GM19035 (cell line): Measurements from ENCODE around the gene CD93.

ENCODE experiments used
- ATAC-seq: cut with Tn5 transposase; IDR thresholded peaks from one replicate; pipeline ENCODE4 v1.9.1; 2021; ENCODE audit not compliant: unreplicated experiment

CD93 gene

GRCh38 chr20:23100720-23101107, 14.6 kb upstream of the CD93 start:
- ATAC-seq = no peak

GRCh38 chr20:23099791-23100719, 13.9 kb upstream of the CD93 start:
- ATAC-seq = no peak

GRCh38 chr20:23097636-23098580, 11.8 kb upstream of the CD93 start:
- ATAC-seq = no peak

DNA sequence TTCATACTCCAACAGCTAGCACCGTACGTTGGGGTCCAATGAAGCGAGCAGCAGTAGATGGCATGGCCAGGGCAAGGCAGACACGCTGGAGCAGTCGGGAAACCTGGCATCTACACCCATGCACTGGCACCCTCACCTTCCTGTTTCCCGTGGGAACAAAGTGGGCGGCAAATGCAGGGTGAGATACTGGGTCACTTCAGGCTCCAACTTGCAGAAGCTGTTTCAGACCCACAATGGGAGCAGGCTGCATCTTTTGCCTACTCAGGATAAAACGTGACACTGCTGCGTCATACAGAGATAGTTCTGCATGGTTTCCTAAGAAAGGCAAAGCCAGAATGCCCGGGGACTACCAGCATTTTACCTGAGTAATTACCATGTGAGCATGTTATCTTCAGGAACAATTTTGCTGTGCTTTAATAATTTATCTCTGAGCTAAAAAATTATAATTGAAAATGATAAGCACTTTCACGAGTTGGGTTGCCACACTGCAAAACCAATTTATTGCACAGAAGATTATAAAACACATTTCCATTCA, 10.9 kb upstream of the CD93 start:
- ATAC-seq = no peak

GRCh38 chr20:23096097-23096496, 10.0 kb upstream of the CD93 start:
- ATAC-seq = no peak

GRCh38 chr20:23095499-23095898, 9.4 kb upstream of the CD93 start:
- ATAC-seq = no peak

DNA sequence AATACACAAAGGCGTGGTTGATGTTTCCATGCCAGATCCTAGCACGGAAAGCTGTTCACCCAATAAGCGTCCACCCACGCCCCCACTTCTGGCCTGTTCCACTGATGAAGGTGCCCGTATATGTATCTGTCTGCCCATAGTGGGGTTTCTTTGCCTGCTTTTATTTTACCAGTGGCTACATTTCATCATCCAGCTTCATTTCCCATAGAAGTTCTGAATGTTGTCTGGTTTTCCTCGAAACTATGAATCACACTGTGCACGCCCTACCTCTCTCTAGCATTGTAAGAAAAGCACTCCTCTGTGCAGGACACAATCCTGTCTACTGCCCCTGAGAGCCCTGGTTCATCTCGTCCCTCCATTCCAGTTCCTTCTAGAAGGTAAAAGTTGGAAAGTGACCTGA, 8.8 kb upstream of the CD93 start:
- ATAC-seq = no peak

GRCh38 chr20:23094213-23094896, 8.2 kb upstream of the CD93 start:
- ATAC-seq = no peak

- no peak for ATAC-seq
These were observed 7.5 kb upstream of the CD93 start for GRCh38 chr20:23093613-23094012.

- no peak for ATAC-seq
These were observed 6.9 kb upstream of the CD93 start for GRCh38 chr20:23092861-23093495.

- no peak for ATAC-seq
These were observed 6.2 kb upstream of the CD93 start for GRCh38 chr20:23092384-23092756.

DNA sequence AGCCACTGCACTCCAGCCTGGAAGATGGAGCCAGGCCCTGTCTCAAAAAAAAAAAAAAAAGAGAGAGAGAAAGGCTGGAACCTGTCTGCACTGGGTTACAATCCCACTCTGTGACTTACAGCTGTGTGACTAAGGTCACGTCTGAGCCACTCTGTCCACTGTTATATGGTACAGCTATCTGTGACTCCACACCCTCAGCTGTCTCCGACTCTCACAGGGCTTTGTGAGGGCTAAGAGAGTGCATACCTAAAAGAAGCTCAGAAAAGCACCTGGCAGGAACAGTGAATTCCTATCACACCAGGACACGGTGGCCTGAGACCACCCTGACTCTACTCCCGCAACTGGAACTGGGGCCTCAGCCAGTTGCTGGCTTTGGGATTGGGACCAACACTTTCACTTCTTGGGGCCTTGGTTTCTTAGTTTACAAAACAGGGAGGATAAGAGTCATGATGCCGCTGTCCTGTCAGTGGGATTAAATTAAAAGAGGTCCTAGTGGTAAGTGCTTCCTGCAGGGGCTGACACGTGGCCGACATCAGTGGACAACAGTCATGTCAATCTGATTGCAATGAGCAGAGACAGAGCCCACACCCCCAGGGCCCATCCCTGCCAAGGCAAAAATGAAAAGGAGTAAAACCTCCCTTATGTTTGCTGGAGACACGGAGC, 5.7 kb upstream of the CD93 start:
- no peak for ATAC-seq

DNA sequence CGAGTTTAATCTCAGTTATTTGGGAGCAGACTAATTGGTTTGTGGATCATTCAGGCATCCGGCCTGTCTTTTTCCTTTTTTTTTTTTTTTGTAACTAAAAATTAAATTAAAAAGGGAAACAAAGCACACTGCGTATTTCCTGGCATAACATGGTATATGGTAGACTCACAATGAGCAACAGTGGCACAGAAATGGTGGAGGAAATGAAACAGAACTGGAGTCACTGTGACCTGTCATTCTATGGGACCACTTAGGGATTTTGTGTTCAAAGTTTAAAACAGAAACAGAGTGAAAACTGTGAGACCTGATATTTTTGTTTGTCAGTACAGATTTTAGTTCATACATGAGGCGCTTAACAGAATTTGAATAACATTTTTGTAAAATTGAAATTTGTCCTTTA, 4.8 kb upstream of the CD93 start:
- no peak for ATAC-seq

- ATAC-seq = no peak
These were observed 4.0 kb upstream of the CD93 start for GRCh38 chr20:23090147-23090546.

GRCh38 chr20:23088866-23089265, 2.7 kb upstream of the CD93 start:
- no peak for ATAC-seq

DNA sequence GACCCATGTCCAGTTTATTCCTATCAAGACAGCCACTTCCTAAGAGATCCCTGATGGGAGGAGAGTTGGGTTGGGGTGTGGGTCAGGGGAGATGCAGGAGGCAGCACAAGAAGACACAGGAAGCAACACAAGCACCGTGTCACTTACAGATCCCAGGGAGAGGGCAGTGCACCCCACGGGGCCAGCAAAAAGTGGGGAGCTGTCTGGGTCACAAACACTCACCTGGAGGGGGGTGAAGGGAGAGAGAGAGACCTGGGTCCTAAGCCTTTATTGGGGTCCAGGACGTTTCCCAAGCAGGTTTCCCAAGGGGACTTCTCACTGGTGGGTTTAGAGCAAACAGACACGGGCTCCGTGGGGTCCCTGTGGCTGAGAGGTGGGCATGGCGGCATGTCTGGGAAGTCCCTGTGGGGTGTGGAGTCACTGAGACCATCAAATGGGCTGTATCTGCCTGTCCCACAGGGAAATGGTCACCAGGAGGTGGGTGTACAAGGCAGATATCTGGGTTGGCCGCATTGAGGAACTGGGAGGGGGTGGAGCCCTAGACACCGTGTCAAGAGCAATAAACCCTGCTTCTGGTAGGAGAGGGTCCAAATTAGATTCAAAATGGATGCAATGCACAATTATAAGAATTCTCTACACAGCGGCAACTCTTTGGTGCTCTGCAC, 1.6 kb upstream of the CD93 start:
- ATAC-seq = no peak

GRCh38 chr20:23086931-23087411, 847 bp upstream of the CD93 start:
- ATAC-seq = no peak

DNA sequence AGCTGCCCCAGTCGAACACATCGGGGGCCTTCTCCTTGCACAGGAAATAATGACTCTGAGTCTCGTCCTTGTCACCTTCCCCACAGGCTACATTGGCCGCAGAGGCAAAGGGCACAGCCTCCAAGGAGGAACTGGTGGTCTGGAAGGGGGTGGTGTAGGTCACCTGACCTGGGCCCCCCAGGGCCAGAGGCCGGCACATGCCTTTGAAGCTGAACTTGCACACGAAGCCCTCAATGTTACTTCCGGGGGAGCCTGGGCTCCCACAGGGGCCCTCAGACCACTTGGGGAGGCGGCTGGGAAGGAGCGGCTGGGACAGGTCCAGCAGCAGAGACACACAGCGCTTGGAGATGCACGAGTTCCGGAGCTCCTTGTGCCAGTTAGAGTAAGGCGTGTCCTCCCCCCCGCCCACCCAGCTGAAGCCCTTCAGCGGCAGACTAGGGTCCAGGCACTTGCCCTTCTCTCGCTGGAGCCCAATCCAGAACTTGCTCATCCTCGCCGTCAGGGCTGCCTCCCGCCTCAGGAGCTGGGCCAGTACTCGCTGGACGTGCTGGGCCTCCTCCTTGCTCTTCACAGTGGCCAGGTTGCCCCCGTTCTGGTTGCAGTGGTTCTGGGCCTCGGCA, 578 bp downstream of the CD93 start:
- no peak for ATAC-seq

- no peak for ATAC-seq
These were observed 1.2 kb downstream of the CD93 start for GRCh38 chr20:23084845-23085365.
